SW480 (cell line): ENCODE results near the gene IFI35.
"Not testable (repeated sequence)": the region's sequence is repeated elsewhere in the genome, so short reads cannot be mapped to it uniquely, and the experiment has no call there.

Experiments
- DNase-seq: peaks from one replicate; pipeline ENCODE4 v3.0.0-alpha.2; 2016; ENCODE audit warnings: low spot score

The IFI35 gene

GRCh38 chr17:43024407-43025289 lies 18.1 kb downstream of the IFI35 start, which contains the start of gene RND2:
Gene RND2 (plus strand): TSS chr17:43025231. CDS start chr17:43025348, 117 bp downstream.
- DNase-seq, result peak; percentile 96

GRCh38 chr17:43025290-43025657 lies 18.7 kb downstream of the IFI35 start:
- no peak for DNase-seq

- DNase-seq, result no peak
Measured at GRCh38 chr17:43025766-43026537, 19.4 kb downstream of the IFI35 start.

DNA sequence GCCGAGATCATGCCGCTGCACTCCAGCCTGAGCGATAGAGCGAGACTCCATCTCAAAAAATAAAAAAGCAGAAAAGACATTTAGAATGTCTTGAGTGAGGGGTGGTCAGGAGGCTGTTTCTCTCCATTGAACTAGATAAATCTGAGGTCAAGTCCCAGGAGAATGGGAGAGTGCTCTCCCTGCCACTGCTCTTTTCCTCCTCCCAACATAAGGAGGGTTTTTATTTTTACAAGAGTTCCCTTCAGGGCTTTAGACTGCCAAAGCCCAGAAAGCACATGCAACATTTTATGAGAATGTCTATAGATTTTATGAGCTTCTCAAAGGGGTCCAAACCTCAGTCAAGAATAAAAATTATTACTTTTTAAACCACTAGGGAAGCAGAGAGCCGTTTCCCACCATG lies 20.0 kb downstream of the IFI35 start:
- DNase-seq, result no peak

DNA sequence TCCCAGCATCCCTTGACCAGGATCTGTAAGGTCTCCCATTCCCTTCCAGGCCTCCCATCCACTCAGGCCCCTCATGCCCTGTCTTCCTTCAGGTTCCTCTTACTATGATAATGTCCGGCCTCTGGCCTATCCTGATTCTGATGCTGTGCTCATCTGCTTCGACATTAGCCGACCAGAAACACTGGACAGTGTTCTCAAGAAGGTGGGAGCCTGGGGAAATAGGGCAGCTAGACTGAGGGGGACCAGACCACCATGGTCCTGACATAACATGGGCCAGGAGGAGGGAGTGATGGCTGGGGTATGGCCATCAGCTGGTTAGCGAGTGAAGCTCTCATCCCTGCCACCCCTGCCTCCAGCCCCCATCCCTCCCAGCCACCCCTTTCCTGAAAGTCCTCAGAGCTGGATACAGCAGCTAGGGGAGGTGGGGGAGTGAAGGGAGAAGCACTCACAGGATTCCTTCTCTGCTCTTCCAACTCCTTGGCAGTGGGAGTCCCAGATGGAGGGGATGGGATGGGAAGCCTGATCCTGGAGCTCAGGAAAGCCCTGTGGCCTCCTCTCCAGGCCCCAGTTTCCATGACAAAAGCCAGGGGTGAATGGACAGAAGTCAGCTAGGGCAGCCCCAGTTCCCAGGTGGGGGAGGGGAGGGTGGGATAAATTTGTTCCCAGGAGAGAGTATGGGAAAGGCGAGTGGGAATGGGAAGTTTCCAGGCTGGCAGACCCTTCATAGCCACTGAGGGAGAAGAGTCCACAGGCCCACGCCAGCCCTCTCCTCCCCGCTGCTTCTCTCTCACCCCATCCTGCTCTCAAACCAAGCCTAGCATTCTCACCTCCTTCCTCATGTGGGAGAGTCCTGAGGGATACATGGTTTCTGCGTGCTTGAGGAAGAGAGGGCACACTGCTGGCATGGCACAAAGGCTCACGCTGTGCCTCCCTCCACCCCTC lies 20.8 kb downstream of the IFI35 start:
- DNase-seq, result no peak

DNA sequence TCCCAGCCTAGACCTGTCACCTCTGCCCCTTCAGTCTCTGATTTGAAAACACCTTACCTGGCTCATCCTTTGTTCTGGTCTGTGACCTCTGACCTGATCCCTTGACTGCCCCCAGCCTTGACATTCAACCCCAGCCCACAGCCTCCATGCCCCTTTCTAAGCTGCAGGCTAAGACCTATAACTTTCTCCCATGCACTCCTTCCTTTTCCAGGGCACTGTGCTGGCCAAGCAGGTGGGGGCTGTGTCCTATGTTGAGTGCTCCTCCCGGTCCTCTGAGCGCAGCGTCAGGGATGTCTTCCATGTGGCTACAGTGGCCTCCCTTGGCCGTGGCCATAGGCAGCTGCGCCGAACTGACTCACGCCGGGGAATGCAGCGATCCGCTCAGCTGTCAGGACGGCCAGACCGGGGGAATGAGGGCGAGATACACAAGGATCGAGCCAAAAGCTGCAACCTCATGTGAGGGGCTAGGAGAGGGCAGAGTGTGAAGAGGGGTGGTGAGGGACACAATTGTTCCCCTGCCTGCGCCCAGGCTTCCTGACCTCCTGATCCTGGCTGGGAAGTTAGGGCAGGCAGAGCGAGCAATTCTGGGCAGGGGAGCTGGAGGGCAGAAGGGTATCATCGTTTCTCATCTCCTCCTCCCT lies 21.8 kb downstream of the IFI35 start:
- DNase-seq, result no peak

- DNase-seq, result no peak
Measured at GRCh38 chr17:43030137-43030767, 23.7 kb downstream of the IFI35 start.

- DNase-seq, result no peak
Measured at GRCh38 chr17:43031666-43032065, 25.1 kb downstream of the IFI35 start.

GRCh38 chr17:43033948-43034881 lies 27.6 kb downstream of the IFI35 start:
- no peak for DNase-seq

DNA sequence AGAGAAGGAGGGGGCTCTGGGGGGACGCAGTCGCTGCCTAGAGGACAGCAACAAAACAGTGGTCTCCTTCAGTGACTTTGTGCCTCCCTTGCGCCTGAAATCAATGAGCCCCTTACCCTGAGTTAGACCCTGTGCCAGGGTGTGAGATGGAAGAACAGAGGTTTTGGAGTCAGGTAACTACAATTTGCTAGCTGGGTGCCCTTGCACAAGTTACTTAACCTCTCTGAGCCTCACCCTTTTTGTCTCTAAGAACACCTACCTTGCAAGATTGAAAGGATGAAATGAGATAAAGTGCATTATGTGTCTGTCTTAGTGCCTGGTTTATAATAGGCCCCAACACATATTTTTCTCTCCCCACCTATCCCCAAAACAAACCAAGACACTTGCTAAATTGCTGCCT lies 28.3 kb downstream of the IFI35 start:
- no peak for DNase-seq

- DNase-seq, result no peak
Measured at GRCh38 chr17:43039646-43040045, 33.1 kb downstream of the IFI35 start.

- DNase-seq, result no peak
Measured at GRCh38 chr17:43040655-43041054, 34.1 kb downstream of the IFI35 start.

- no peak for DNase-seq
Measured at GRCh38 chr17:43042025-43042628, 35.5 kb downstream of the IFI35 start.

DNA sequence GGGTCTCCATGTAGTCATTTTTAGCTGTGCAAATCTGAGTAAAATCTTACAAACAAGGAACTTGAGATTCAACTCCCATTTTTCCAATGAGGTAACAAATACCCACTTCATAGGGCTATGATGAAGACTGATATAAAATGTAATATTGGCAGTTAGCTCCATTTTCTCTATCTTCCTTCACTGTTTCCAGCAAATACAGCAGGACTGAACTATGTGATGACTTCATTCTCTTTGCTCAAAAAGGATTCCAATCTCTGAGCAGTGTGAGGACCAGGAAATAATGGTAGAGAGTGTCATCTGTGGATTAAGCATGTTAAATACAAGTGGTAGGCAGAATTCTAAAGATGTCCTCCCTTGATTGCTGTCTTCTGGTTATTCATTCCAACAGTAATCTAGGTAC lies 36.7 kb downstream of the IFI35 start:
- DNase-seq, result no peak

DNA sequence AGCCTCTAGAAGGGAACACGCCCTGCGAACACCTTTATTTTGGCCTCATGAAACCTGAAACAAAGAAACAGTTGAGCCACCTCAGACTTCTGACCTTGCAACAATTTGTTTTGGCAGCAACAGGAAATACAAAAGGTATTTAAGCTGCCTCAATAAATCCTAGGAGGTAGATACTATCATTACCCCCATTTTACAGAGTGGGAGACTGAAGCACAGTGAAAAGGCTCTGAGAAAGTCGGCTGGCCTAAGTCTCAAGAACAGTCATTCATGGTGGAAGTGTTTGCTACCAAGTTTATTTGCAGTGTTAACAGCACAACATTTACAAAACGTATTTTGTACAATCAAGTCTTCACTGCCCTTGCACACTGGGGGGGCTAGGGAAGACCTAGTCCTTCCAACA lies 37.4 kb downstream of the IFI35 start:
- no peak for DNase-seq

DNA sequence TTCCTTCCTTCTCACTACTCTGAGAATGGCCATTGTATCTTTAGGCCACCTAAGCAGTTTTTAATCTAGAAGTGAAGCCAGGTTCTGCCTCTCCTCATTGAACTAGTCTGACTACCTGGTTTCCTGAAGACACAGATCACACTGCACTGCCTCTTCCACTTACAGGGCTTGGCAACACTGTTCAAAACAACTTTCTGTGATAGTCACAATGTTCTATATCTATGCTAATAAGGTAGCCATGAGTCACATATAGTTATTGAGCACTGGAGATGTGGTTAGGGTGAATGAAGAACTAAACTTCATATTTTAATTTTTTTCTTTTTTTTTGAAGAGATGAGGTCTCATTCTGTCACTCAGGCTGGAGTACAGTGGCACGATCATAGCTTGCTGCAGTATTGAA lies 45.4 kb downstream of the IFI35 start:
- no peak for DNase-seq

GRCh38 chr17:43053008-43053407 lies 46.4 kb downstream of the IFI35 start:
- DNase-seq, result not testable (repeated sequence)

DNA sequence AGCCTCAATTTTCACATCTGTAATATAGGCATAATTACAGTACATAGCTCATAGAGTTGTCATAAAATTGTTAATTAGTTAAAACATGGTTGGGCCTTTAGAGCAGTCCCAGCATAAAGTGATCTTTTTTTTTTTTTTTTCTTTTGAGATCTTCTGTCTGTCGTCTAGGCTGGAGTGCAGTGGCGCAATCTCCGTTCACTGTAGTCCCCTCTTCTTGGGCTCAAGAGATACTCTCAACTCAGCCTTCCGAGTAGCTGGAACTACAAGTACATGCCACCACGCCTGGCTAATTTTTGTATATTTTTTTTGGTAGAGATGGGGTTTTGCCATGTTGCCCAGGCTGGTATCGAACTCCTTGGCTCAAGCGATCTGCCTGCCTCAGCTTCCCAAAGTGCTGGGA lies 49.5 kb downstream of the IFI35 start:
- no peak for DNase-seq

DNA sequence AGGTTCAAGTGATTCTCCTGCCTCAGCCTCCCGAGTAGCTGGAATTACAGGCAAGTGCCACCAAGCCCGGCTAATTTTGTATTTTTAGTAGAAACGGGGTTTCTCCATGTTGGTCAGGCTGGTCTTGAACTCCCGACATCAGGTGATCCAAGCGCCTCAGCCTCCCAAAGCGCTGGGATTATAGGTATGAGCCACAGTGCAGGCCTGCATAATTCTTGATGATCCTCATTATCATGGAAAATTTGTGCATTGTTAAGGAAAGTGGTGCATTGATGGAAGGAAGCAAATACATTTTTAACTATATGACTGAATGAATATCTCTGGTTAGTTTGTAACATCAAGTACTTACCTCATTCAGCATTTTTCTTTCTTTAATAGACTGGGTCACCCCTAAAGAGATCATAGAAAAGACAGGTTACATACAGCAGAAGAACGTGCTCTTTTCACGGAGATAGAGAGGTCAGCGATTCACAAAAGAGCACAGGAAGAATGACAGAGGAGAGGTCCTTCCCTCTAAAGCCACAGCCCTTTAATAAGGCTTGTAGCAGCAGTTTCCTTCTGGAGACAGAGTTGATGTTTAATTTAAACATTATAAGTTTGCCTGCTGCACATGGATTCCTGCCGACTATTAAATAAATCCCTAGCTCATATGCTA lies 56.5 kb downstream of the IFI35 start:
- no peak for DNase-seq
